Hepatocyte (in vitro differentiated cells): ENCODE data around the gene MYO1D.

Source experiments
- EZH2phosphoT487 ChIP-seq: fragments of 200-600 bp; sonication (generic); IDR thresholded peaks from one replicate; pipeline ENCODE4 v1.6.1; 2018; ENCODE audit warnings: antibody characterized with exemption, mild to moderate bottlenecking, low read depth, moderate library complexity; ENCODE audit not compliant: unreplicated experiment, severe bottlenecking
- TF ChIP-seq, protein P1 (sequence below): fragments of 200-600 bp; sonication (generic); IDR thresholded peaks from 2 replicates; pipeline ENCODE4 v1.5.1; 2016; ENCODE audit warnings: antibody characterized with exemption, mild to moderate bottlenecking; ENCODE audit not compliant: poor library complexity

DNA sequence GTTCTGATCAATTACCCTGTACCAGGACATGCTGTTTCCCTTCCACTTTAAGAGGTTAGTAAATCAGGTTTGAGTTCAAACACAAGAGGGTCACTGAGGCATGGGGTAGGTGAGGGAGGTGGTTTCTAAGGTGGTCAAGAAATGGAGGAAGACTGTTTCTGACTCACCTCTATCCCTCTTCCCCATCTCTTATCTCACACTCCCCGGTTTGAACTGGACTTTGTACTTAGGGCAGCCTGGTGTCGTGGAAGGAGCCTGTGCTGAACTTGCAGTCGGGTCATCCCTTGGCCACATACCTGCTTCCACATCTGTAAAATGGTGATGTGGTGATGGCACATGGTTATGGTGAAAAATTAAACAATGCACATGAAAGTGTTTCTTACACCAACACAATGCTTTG, 33.8 kb upstream of the MYO1D start:
- TF ChIP-seq, protein P1, sequence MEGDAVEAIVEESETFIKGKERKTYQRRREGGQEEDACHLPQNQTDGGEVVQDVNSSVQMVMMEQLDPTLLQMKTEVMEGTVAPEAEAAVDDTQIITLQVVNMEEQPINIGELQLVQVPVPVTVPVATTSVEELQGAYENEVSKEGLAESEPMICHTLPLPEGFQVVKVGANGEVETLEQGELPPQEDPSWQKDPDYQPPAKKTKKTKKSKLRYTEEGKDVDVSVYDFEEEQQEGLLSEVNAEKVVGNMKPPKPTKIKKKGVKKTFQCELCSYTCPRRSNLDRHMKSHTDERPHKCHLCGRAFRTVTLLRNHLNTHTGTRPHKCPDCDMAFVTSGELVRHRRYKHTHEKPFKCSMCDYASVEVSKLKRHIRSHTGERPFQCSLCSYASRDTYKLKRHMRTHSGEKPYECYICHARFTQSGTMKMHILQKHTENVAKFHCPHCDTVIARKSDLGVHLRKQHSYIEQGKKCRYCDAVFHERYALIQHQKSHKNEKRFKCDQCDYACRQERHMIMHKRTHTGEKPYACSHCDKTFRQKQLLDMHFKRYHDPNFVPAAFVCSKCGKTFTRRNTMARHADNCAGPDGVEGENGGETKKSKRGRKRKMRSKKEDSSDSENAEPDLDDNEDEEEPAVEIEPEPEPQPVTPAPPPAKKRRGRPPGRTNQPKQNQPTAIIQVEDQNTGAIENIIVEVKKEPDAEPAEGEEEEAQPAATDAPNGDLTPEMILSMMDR, result no peak
- no peak for TF ChIP-seq EZH2phosphoT487
